KOPT-K1 (cell line): Measurements from ENCODE around the gene DDX5.

ENCODE experiments used
- H3K27ac ChIP-seq: fragments of 200-600 bp; sonication (generic); 2 replicates; pipeline ENCODE4 v1.5.1; 2016; ENCODE audit warnings: antibody characterized with exemption, mild to moderate bottlenecking, low read depth, low read length; ENCODE audit not compliant: poor library complexity, severe bottlenecking
- H3K36me3 ChIP-seq: fragments of 200-600 bp; sonication (generic); 2 replicates; pipeline ENCODE4 v1.5.1; 2017; ENCODE audit warnings: antibody characterized with exemption, mild to moderate bottlenecking, low read length, moderate library complexity; ENCODE audit not compliant: insufficient read depth
- H3K9me3 ChIP-seq: fragments of 200-600 bp; sonication (generic); 2 replicates; pipeline ENCODE4 v1.5.1; 2017; ENCODE audit warnings: antibody characterized with exemption, low read length, mild to moderate bottlenecking; ENCODE audit not compliant: insufficient read depth, poor library complexity, severe bottlenecking

The DDX5 gene

DNA sequence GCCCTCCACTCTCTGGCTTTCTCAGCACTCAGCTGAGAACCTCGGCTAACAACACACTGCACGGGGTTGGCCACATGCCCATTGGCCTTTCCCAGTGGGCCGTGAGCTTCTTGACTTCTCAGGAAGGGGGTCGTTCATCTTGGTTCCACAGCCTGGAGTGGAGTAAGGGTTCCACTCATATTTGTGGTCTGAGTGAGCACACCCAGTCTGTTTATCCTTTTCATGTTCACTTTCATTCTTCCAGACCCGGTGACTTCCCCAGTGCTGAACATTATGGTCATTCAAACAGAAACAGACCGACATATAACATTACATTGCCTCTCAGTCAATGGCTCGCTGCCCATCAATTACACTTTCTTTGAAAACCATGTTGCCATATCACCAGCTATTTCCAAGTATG, 48.9 kb downstream of the DDX5 start:
- Histone ChIP-seq H3K27ac (no peak overlapping the region), H3K9me3 (no peaks in the 10 kb centered on the region), H3K36me3 (no peaks in the 10 kb centered on the region)

GRCh38 chr17:64455993-64456885, 49.9 kb downstream of the DDX5 start:
- peak overlapping the region; percentile 58 for H3K27ac ChIP-seq
- no peaks in the 10 kb centered on the region for H3K9me3 ChIP-seq
- H3K36me3 ChIP-seq = no peaks in the 10 kb centered on the region

DNA sequence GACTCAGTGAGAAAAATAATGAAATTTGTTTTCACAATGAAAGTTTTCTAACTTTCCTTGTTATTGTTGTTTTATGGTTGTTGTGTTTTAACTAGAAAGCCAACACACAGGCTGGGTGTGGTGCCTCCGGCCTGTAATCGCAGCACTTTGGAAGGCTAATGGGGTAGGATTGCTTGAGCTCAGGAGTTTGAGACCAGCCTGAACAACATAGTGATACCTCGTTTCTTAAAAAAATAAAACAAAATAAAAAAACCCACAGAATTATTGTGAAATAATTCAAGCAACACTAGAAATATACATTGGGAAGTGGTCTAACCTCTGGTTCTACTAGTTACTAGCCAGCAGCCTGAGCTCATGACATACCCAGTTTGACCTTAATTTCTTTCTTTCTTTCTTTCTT, 56.5 kb downstream of the DDX5 start:
- Histone ChIP-seq H3K27ac (no peak overlapping the region), H3K36me3 (no peaks in the 10 kb centered on the region), H3K9me3 (no peaks in the 10 kb centered on the region)

DNA sequence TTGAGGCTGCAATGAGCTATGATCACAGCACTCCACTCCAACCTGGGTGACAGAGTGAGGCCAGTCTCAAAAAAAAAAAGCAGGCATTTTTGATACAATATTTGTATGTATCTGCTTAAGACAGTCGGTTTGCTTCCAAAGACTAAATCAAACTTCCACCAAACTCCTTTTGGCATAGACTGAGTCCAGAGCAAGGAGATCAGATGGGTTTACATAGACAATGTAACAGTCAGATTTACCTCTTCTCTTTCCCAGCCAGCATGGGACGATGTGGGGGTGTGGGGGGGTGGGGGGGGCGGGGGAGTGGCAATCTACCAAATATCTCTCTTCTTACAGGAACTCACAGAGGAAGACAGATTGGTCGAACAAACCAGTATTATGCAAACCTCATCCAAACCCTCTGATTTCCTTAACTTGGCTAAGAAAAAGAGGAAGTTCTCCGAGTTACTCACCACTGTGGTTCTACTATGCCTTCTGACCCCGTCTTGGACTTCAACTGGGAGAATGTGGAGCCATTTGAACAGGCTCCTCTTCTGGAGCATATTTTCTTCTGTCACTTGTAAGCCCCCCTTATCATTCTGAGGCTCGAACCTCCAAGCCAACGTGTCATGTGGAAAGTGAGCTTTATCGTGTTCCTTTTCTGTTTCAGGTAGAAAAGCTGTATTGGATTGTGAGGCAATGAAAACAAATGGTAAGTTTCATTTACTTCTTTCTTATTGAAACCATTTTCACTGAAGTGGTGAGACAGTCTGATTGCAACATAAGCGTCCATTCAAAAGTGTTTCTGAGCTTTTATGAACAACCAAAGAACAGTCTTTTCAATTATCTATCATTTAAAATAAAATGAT, 57.2 kb downstream of the DDX5 start, which contains the start of gene MILR1:
Gene MILR1 (plus strand): TSS at position 451 of the 848 bp plus-strand sequence. CDS start 54 bp downstream, at position 505.
- H3K9me3 ChIP-seq = no peaks in the 10 kb centered on the region
- no peak within 1 kb of the TSS for H3K27ac ChIP-seq
- no peaks in the 10 kb centered on the region for H3K36me3 ChIP-seq
